Measurements from ENCODE around the gene SOAT1. TPM values are rescaled to one million over a fixed set of nuclear protein-coding genes. Genes with fewer than 3 reads are reported as not detected.

The SOAT1 gene
- total RNA-seq, 1 experiment from 2014 or later = 43.5 TPM

- Histone ChIP-seq H3K9me2 (ENCODE audit: insufficient read depth) (no peaks in the 10 kb centered on the region), H3K27ac (no peak overlapping the region), H3F3A (ENCODE audit: insufficient read depth, low read depth) (no peaks in the 10 kb centered on the region), H3K4me2 (no peak overlapping the region), H3K27me3 (ENCODE audit: insufficient read depth, low read depth) (no peaks in the 10 kb centered on the region), H3K9me3 (ENCODE audit: insufficient read depth, low read depth) (no peaks in the 10 kb centered on the region), H2AFZ (no peak overlapping the region), H3K79me2 (ENCODE audit: low read depth) (peaks cover 4% of the 10 kb centered on the region), H3K36me3 (ENCODE audit: low read depth) (peaks cover 9% of the 10 kb centered on the region; the same call in 1 of the 2 replicates), H3K4me1 (replicated peaks; ENCODE audit: insufficient read depth) (0 out of 2 replicates have a peak, but pooled peaks cover 4% of the 10 kb centered on the region), H3K4me3 (no peak overlapping the region), H4K20me1 (ENCODE audit: insufficient read depth) (no peaks in the 10 kb centered on the region)
- no TSS peak for BruUV-seq (replicated peaks)
- no peak for DNase-seq
- ChIA-PET POLR2A (ENCODE audit: unreplicated experiment) (no interaction called here), CTCF (interaction anchor here (0.5 kb wide), 1 partner anchor 303 kb away, joined by 4 read pairs; no protein-coding TSS in a partner anchor)
- intact Hi-C loops (cut with micrococcal nuclease; ENCODE audit: unreplicated experiment) = no loop called here
- TF ChIP-seq CTCF (conservative IDR thresholded peaks at IDR 0.05) = no peak
- no peak for TF ChIP-seq EZH2 (IDR thresholded peaks at IDR 0.05; ENCODE audit: low read depth)
Observed at GRCh38 chr1:179311149-179311700, 17.6 kb downstream of the SOAT1 start.

GRCh38 chr1:179313004-179313403 lies 19.4 kb downstream of the SOAT1 start:
- H3K27me3 ChIP-seq (ENCODE audit: insufficient read depth, low read depth) = no peaks in the 10 kb centered on the region
- H3K4me1 ChIP-seq (replicated peaks; ENCODE audit: insufficient read depth) = 0 out of 2 replicates have a peak, but pooled peaks cover 4% of the 10 kb centered on the region
- no peak overlapping the region for H3K27ac ChIP-seq
- no TSS peak for BruUV-seq (replicated peaks)
- ChIA-PET CTCF (no interaction called here), POLR2A (ENCODE audit: unreplicated experiment) (no interaction called here)
- no peaks in the 10 kb centered on the region for H4K20me1 ChIP-seq (ENCODE audit: insufficient read depth)
- intact Hi-C loops (cut with micrococcal nuclease; ENCODE audit: unreplicated experiment) = no loop called here
- no peak for TF ChIP-seq EZH2 (IDR thresholded peaks at IDR 0.05; ENCODE audit: low read depth)
- no peak for TF ChIP-seq CTCF (conservative IDR thresholded peaks at IDR 0.05)
- peaks cover 5% of the 10 kb centered on the region; the same call in 1 of the 2 replicates for H3K36me3 ChIP-seq (ENCODE audit: low read depth)
- H2AFZ ChIP-seq = no peak overlapping the region
- no peaks in the 10 kb centered on the region for H3K9me2 ChIP-seq (ENCODE audit: insufficient read depth)
- H3K9me3 ChIP-seq (ENCODE audit: insufficient read depth, low read depth) = no peaks in the 10 kb centered on the region
- H3K4me2 ChIP-seq = no peak overlapping the region
- peaks cover 4% of the 10 kb centered on the region for H3K79me2 ChIP-seq (ENCODE audit: low read depth)
- H3F3A ChIP-seq (ENCODE audit: insufficient read depth, low read depth) = no peaks in the 10 kb centered on the region
- DNase-seq = no peak
- H3K4me3 ChIP-seq = no peak overlapping the region

- Histone ChIP-seq H3K36me3 (ENCODE audit: low read depth) (peaks cover 5% of the 10 kb centered on the region; the same call in 1 of the 2 replicates), H3K79me2 (ENCODE audit: low read depth) (peaks cover 4% of the 10 kb centered on the region), H3K9me2 (ENCODE audit: insufficient read depth) (no peaks in the 10 kb centered on the region), H4K20me1 (ENCODE audit: insufficient read depth) (no peaks in the 10 kb centered on the region), H3K27me3 (ENCODE audit: insufficient read depth, low read depth) (no peaks in the 10 kb centered on the region), H3K4me3 (no peak overlapping the region), H2AFZ (no peak overlapping the region), H3K9me3 (ENCODE audit: insufficient read depth, low read depth) (no peaks in the 10 kb centered on the region), H3K27ac (no peak overlapping the region), H3F3A (ENCODE audit: insufficient read depth, low read depth) (no peaks in the 10 kb centered on the region), H3K4me1 (replicated peaks; ENCODE audit: insufficient read depth) (0 out of 2 replicates have a peak, but pooled peaks cover 4% of the 10 kb centered on the region), H3K4me2 (no peak overlapping the region)
- ChIA-PET CTCF (no interaction called here), POLR2A (ENCODE audit: unreplicated experiment) (no interaction called here)
- BruUV-seq (replicated peaks) = no TSS peak
- TF ChIP-seq CTCF (conservative IDR thresholded peaks at IDR 0.05) (no peak), EZH2 (IDR thresholded peaks at IDR 0.05; ENCODE audit: low read depth) (no peak)
- no peak for DNase-seq
- intact Hi-C loops (cut with micrococcal nuclease; ENCODE audit: unreplicated experiment) = no loop called here
Observed at GRCh38 chr1:179314928-179315327, 21.3 kb downstream of the SOAT1 start.
